HG03066 (cell line): ENCODE measurements around the gene UBE2B.

Source experiments
- ATAC-seq: cut with Tn5 transposase; IDR thresholded peaks from one replicate; pipeline ENCODE4 v1.9.1; 2021; ENCODE audit warnings: low read depth; ENCODE audit not compliant: unreplicated experiment

Gene UBE2B

DNA sequence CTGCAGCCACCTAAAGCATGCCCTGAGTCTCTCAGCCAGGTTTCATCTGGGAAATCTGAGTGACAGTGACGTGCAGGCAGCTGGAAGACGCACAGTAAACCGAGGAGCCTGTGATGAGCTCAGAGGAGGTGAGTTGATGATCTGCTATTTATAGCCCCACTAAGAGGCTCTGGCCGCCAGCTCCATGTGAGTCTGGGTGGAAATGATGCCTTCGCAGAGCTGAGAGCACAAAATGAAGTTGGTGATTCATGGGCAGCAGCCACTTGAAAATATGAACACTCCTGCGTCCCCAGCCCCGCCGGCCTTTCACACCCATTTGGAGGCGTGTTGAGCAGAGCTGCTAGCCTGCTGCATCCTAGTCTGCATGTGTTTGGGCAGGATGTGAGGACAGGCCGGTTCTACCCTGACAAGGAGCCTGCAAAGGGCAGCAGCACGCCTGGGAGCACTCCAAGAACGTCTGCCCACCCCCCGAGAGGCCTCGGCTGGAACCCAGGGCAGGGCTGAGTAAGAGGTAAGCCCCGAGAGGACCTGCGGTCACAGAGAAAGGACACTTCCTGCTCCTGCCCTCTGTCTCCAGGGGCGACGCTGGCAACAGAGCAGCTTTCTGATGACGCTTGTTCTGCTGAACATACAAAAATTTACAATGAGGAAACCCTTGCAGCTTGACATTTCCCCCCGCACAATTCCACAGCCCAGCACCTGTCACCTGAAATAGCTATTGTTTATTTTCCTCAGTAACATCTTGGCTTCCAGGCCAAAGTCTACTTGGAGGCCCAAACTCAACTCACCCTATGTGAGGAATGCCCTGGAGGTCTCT is 65.4 kb downstream of the UBE2B start:
- ATAC-seq = peak; percentile 94

DNA sequence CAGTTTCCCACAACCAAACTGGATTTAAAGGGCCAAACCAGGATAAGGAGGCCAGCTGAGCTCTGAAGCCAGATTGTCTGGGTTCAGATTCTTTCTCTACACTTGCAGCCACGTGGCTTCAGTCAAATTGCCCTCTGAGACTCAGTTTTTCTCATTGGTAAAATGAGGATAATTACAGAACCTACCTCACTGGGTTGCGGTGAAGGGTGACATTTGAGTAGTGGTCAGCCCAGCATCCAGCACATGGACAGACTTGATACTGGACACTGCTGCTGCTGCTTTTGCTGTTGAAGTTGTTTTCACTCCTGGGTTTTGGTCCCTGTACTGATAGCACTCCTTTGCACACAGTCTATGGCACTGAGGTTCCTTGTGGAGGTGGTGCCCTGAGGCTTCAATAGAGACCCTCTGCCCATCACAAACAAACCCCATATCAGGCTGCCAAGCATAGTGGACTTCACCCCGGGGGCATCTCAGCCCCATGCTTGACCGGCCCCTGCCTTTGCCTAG is 66.0 kb downstream of the UBE2B start:
- ATAC-seq = no peak

DNA sequence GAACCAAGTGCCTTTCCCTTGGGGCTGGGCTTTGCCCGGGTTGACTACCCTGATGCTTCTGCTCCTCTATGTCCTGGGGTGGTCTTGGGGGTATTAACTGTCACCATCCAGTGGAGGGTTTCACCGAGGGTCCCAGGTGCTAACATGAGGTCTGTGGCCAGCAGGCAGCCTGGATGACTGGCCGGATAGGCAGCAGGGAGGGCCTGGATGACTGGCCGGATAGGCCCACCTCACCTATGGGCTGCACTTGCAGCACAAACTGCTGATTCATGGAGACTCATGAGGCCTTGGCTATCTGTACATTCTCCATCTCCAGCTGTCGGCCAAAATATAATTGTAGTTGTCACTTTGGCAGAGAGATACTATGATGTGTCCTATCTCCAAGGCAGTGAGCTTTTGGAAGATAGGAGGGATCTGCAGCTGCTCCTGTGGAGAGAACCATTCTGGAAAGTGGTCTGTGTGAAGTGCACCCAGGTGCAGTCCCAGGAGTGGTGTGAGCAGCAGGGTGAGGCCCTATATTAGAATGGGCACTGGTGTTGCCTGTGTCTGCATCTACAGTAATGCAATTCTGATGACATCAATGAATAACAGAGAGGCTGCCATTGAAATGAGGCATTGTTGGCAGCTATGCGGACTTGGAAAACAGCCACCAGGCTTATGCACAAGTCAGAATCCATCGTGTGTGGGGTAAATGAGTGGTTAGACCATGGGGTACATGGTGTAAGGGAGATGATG is 66.6 kb downstream of the UBE2B start:
- ATAC-seq = no peak

DNA sequence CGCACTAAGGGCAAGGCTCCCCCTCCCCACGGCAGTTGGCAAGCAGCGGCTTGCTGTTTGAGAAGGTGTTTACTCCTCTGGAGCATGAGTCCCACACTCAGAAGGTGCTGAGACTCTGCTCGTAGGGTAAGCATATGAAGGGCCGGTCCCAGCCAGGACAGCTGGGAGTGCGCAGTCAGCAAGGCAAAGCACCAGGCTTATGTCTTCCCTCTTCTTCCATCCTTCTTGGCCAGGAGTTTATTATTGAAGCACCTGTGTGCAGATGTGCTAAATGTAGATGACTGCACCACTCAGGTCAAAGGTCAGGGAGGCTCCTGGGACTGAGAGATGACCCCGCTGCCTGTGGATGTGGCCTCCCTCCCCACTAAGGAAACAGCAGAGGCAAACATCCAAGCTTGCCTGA is 67.4 kb downstream of the UBE2B start:
- no peak for ATAC-seq

DNA sequence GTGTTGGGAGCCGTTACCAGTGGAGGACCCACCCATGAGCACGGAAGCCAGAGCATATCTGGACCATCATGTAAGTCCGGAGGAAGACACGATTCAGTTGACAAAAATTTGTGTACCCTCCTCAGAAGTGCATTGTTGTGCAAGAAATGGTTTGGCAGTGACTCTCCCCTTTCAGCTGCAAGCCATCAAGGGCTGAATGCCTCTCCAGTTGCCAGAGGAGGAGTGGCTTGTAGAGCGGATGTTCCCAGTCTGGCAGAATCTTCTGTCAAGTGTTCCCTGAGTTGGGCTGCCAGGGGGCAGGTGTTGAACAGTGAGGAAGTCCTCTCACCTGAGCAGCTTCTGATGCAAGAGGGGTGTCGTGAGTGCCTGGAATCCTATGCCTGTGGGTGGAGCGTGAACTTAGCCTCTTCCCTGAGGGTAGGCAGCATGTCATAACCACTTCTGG is 67.9 kb downstream of the UBE2B start:
- ATAC-seq = no peak

DNA sequence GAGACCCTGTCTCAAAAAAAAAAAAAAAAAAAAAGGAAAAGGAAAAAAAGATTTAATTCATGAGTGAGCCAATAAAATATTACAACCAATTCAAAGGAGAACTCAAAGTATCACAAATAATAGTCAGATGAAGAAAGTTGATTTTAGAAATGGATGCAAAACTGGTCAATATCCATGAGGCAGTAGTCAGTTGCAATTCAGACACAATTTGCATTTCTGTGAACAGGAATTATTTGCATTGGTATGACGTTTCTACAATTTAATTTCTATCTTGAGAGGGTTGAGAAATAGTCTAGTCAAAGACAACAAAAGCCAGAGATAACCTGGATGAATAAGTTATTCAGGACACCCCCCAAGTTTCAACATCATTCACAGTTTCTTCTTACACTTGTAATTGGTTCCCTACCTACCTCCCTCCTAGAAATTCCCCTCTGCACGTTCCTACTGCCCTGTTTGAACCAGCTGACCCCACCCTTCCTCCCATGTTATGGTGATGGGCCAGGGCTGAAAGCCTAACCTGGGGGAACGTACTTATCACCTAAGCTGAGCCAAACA is 68.9 kb downstream of the UBE2B start:
- no peak for ATAC-seq
